ENCODE results near the gene CYP2U1.

GRCh38 chr4:107894138-107894603, 37.2 kb upstream of the CYP2U1 start:
- no peak for TF ChIP-seq POLR2A (IDR thresholded peaks at IDR 0.05)
- TF ChIP-seq POLR2AphosphoS5 (IDR thresholded peaks at IDR 0.05) = no peak
- no peak for TF ChIP-seq CTCF (IDR thresholded peaks at IDR 0.05 in 8 of 11, conservative IDR thresholded peaks at IDR 0.05 in 3 of 11)

All from spleen (tissue), 7 donors.